GM23248 (cell line): ENCODE results near the gene NAA50. TPM values are rescaled to one million over a fixed set of nuclear protein-coding genes. Genes with fewer than 3 reads are reported as not detected.

Experiments
- DNase-seq: peaks from one replicate; pipeline ENCODE4 v3.0.0-alpha.2; 2015
- H2AFZ ChIP-seq: fragments of 200-600 bp; sonication (generic); 2 replicates; pipeline ENCODE4 v1.6.1; 2016; ENCODE audit warnings: antibody characterized with exemption
- H3F3A ChIP-seq: fragments of 200-600 bp; sonication (generic); 2 replicates; pipeline ENCODE4 v1.6.1; 2016; ENCODE audit warnings: mild to moderate bottlenecking, antibody characterized with exemption, mixed run types; ENCODE audit not compliant: insufficient read depth
- H3K27ac ChIP-seq: fragments of 200-600 bp; sonication (generic); 2 replicates; pipeline ENCODE4 v1.5.1; 2016; ENCODE audit warnings: mild to moderate bottlenecking
- H3K27me3 ChIP-seq: fragments of 200-600 bp; sonication (generic); replicated peaks from 2 replicates; pipeline ENCODE4 v1.6.1; 2016; ENCODE audit warnings: mild to moderate bottlenecking; ENCODE audit not compliant: insufficient read depth
- H3K36me3 ChIP-seq: fragments of 200-600 bp; sonication (generic); 2 replicates; pipeline ENCODE4 v1.6.1; 2016; ENCODE audit warnings: low read depth, mild to moderate bottlenecking
- H3K4me1 ChIP-seq: fragments of 200-600 bp; sonication (generic); 2 replicates; pipeline ENCODE4 v1.6.1; 2016; ENCODE audit warnings: mild to moderate bottlenecking; ENCODE audit not compliant: insufficient read depth
- H3K4me2 ChIP-seq: fragments of 200-600 bp; sonication (generic); one replicate; pipeline ENCODE4 v1.6.1; 2016; ENCODE audit warnings: mild to moderate bottlenecking; ENCODE audit not compliant: unreplicated experiment
- H3K4me3 ChIP-seq: fragments of 200-600 bp; sonication (generic); 2 replicates; pipeline ENCODE4 v1.5.1; 2016; ENCODE audit warnings: mild to moderate bottlenecking
- H3K79me2 ChIP-seq: fragments of 200-600 bp; sonication (generic); 2 replicates; pipeline ENCODE4 v1.6.1; 2016; ENCODE audit warnings: mild to moderate bottlenecking; ENCODE audit not compliant: insufficient read depth
- H3K9ac ChIP-seq: fragments of 200-600 bp; sonication (generic); 2 replicates; pipeline ENCODE4 v1.6.1; 2016; ENCODE audit warnings: mild to moderate bottlenecking
- H3K9me2 ChIP-seq: fragments of 200-600 bp; sonication (generic); 2 replicates; pipeline ENCODE4 v1.6.1; 2016; ENCODE audit warnings: mixed run types, mild to moderate bottlenecking, moderate library complexity; ENCODE audit not compliant: insufficient read depth
- H3K9me3 ChIP-seq: fragments of 200-600 bp; sonication (generic); one replicate; pipeline ENCODE4 v1.6.1; 2017; ENCODE audit warnings: low read depth
- H4K20me1 ChIP-seq: fragments of 200-600 bp; sonication (generic); 2 replicates; pipeline ENCODE4 v1.6.0; 2016; ENCODE audit not compliant: insufficient read depth
- EZH2 ChIP-seq: fragments of 200-600 bp; sonication (generic); IDR thresholded peaks from 2 replicates; pipeline ENCODE4 v1.6.1; 2018; ENCODE audit warnings: antibody characterized with exemption, mild to moderate bottlenecking; ENCODE audit not compliant: insufficient read depth, poor library complexity, severe bottlenecking
- EZH2phosphoT487 ChIP-seq: fragments of 200-600 bp; sonication (generic); IDR thresholded peaks from 2 replicates; pipeline ENCODE4 v1.6.1; 2018; ENCODE audit warnings: antibody characterized with exemption, moderate library complexity, mild to moderate bottlenecking, low read depth; ENCODE audit not compliant: insufficient read depth
- WGBS, 2 experiments: methylation state at CpG; one replicate each; pipeline ENCODE4 v1.1.6; 2015 to 2017; ENCODE audit warnings: low lambda C conversion rate in 2 of 2, low coverage in 1 of 2; ENCODE audit errors: missing lambda C conversion rate in 2 of 2; 5-methylcytosine and 5-hydroxymethylcytosine counted together
- in situ Hi-C: fragments of 300-500 bp; cut with MboI; formaldehyde crosslinking; loops from 2 replicates; pipeline ENCODE4 v1.15.0; 2020
- polyA plus RNA-seq: library from polyadenylated mRNA; unstranded; fragments of >200 nt; fragmentation: Nextera tagmentation; extraction: Ambion mirVana; gene quantifications from 2 replicates; pipeline ENCODE4 v1.2.1, GENCODE V29; 2016
- total RNA-seq: library from RNA; depleted of rRNA; stranded (reverse); fragments of >200 nt; shearing (Covaris generic); gene quantifications from 2 replicates; pipeline ENCODE4 v1.2.3, GENCODE V29; 2014

Gene NAA50
- total and polyA plus RNA-seq, 2 experiments from 2014 or later = 154 to 160 TPM

DNA sequence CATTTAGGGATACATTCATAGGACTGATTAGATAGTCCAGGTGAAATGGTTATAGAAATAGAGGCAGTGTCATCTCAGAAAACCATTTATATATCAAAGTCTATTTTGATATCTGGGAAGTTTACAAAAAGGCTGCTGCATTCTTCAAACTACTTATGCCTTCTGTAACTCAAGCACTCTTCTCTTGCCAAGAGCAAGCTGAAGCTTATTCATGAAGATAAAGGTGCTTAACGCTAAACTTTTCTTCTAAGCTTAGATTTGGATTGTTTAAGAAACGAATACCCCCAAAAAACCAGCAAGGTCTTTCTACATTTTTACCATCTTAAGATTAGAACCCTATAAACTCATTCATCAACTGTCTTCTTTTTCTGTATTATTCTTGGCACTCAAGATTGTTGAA, 26.3 kb downstream of the NAA50 start:
- no peaks in the 10 kb centered on the region for H3K4me1 ChIP-seq
- H3K9me3 ChIP-seq = no peaks in the 10 kb centered on the region
- no peaks in the 10 kb centered on the region for H4K20me1 ChIP-seq
- H3K9me2 ChIP-seq = no peaks in the 10 kb centered on the region
- peaks cover 8% of the 10 kb centered on the region; the same call in 1 of the 2 replicates for H3F3A ChIP-seq
- H3K4me3 ChIP-seq = no peak overlapping the region
- H3K4me2 ChIP-seq = no peak overlapping the region
- TF ChIP-seq EZH2phosphoT487 (no peak), EZH2 (no peak)
- no peaks in the 10 kb centered on the region for H3K27me3 ChIP-seq
- H3K9ac ChIP-seq = no peak overlapping the region
- peaks cover 58% of the 10 kb centered on the region for H3K36me3 ChIP-seq
- 97% methylated on average over 2 of the region's 2 CpGs for WGBS, 2 experiments
- in situ Hi-C loops = no loop called here
- peaks cover 42% of the 10 kb centered on the region for H3K79me2 ChIP-seq
- DNase-seq = no peak
- no peak overlapping the region for H2AFZ ChIP-seq
- H3K27ac ChIP-seq = no peak overlapping the region

DNA sequence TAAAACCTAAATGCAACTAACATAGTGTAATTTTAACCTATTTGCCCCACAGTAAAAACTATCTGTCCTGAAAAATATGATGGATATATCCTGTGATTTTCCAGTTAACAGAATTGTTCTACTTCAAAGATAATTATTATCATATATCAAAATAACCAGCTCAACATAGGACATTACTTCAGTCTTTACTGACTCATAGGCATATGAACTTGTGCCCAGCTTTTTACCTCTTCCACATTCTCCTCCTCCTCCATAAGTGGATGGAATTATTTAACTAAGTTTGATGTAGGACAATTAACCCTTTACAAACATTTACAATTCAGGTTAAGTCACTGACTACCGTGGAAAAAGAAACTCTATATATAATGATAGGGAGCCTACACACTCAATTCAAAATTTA, 26.8 kb downstream of the NAA50 start:
- in situ Hi-C loops = no loop called here
- Histone ChIP-seq H3K4me2 (no peak overlapping the region), H3K4me3 (no peak overlapping the region), H2AFZ (no peak overlapping the region), H3F3A (peaks cover 11% of the 10 kb centered on the region; the same call in 1 of the 2 replicates), H3K9ac (no peak overlapping the region), H3K27ac (no peak overlapping the region), H3K4me1 (no peaks in the 10 kb centered on the region), H3K9me2 (no peaks in the 10 kb centered on the region), H3K79me2 (peaks cover 38% of the 10 kb centered on the region), H4K20me1 (no peaks in the 10 kb centered on the region), H3K27me3 (no peaks in the 10 kb centered on the region), H3K36me3 (peaks cover 58% of the 10 kb centered on the region), H3K9me3 (no peaks in the 10 kb centered on the region)
- TF ChIP-seq EZH2 = no peak
- no peak for TF ChIP-seq EZH2phosphoT487
- DNase-seq = no peak
- 98 to 100% methylated on average over 1 of the region's 1 CpG for WGBS, 2 experiments

- whole genome bisulfite sequencing, 2 experiments = 96 to 100% methylated on average over 3 of the region's 3 CpGs
- in situ Hi-C loops = no loop called here
- no peak for TF ChIP-seq EZH2
- TF ChIP-seq EZH2phosphoT487 = no peak
- Histone ChIP-seq H4K20me1 (no peaks in the 10 kb centered on the region), H3K36me3 (peaks cover 47% of the 10 kb centered on the region), H3F3A (peaks cover 17% of the 10 kb centered on the region; the same call in 1 of the 2 replicates), H3K27ac (no peak overlapping the region), H3K9me3 (no peaks in the 10 kb centered on the region), H3K79me2 (peaks cover 23% of the 10 kb centered on the region), H3K4me3 (no peak overlapping the region), H3K9me2 (no peaks in the 10 kb centered on the region), H3K4me1 (no peaks in the 10 kb centered on the region), H3K27me3 (no peaks in the 10 kb centered on the region), H3K4me2 (no peak overlapping the region), H2AFZ (no peak overlapping the region), H3K9ac (no peak overlapping the region)
- no peak for DNase-seq
Observed at GRCh38 chr3:113717818-113718217, 28.2 kb downstream of the NAA50 start.

- Histone ChIP-seq H3F3A (peaks cover 17% of the 10 kb centered on the region; the same call in 1 of the 2 replicates), H3K4me2 (no peak overlapping the region), H3K36me3 (peaks cover 42% of the 10 kb centered on the region), H3K9me3 (no peaks in the 10 kb centered on the region), H3K27me3 (no peaks in the 10 kb centered on the region), H3K27ac (no peak overlapping the region), H3K9me2 (no peaks in the 10 kb centered on the region), H3K4me3 (no peak overlapping the region), H4K20me1 (no peaks in the 10 kb centered on the region), H3K79me2 (peaks cover 19% of the 10 kb centered on the region), H3K9ac (no peak overlapping the region), H3K4me1 (no peaks in the 10 kb centered on the region), H2AFZ (no peak overlapping the region)
- in situ Hi-C loops = no loop called here
- WGBS, 2 experiments = 85 to 90% methylated on average over 3 of the region's 3 CpGs
- DNase-seq = no peak
- TF ChIP-seq EZH2phosphoT487 (no peak), EZH2 (no peak)
Observed at GRCh38 chr3:113717308-113717707, 28.7 kb downstream of the NAA50 start.

GRCh38 chr3:113714702-113715101, 31.3 kb downstream of the NAA50 start:
- H3K9me3 ChIP-seq = no peaks in the 10 kb centered on the region
- no peak for DNase-seq
- in situ Hi-C loops = no loop called here
- H4K20me1 ChIP-seq = no peaks in the 10 kb centered on the region
- no peaks in the 10 kb centered on the region for H3K27me3 ChIP-seq
- H3K4me2 ChIP-seq = no peak overlapping the region
- no peak for TF ChIP-seq EZH2
- no peak for TF ChIP-seq EZH2phosphoT487
- 18 to 21% methylated on average over 1 of the region's 1 CpG for WGBS, 2 experiments
- no peak overlapping the region for H3K9ac ChIP-seq
- peaks cover 26% of the 10 kb centered on the region for H3F3A ChIP-seq
- 0 out of 2 replicates have a peak, but pooled peaks cover 6% of the 10 kb centered on the region for H3K79me2 ChIP-seq
- H3K4me3 ChIP-seq = no peak overlapping the region
- no peaks in the 10 kb centered on the region for H3K4me1 ChIP-seq
- H2AFZ ChIP-seq = no peak overlapping the region
- no peak overlapping the region for H3K27ac ChIP-seq
- peaks cover 17% of the 10 kb centered on the region; the same call in 1 of the 2 replicates for H3K36me3 ChIP-seq
- no peaks in the 10 kb centered on the region for H3K9me2 ChIP-seq
